ENCODE data around the gene MOB3B. TPM values are rescaled to one million over a fixed set of nuclear protein-coding genes. Genes with fewer than 3 reads are reported as not detected.

MOB3B gene
- total RNA-seq, 2 experiments from 2014 or later = 3.0 to 3.2 TPM

DNA sequence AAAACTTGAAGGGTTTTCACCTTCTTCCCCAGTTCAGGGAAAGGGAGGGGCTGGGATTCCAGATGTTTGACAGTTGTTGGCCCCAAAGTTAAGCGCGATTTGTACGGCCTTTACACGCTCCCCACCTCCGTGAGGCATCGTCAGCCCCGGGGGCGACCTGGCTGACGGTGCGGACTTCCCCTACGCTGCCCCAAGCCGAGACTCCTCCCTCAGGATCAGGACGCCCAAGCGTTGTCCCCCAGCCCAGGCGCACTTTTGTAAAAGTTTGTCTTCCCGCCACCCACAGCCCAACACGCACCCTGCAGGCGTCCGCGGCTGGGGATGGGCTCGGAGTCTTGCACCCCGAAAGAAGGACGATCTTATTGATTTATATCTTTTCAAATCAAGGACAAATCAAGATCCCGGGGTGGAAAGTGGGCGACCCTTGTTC is 713 bp downstream of the MOB3B start:
- peaks cover 17% of the 10 kb centered on the region for H3K4me1 Mint-ChIP-seq (ENCODE audit: low read depth)
- H3K9me3 Mint-ChIP-seq = no peaks in the 10 kb centered on the region
- CTCF ChIA-PET = interaction anchor here (0.6 to 3.4 kb wide), 18 partner anchors 15 to 205 kb away, joined by 3 to 41 read pairs (median 3); no protein-coding TSS in a partner anchor
- peak; percentile 73 for DNase-seq
- peak overlapping the region; percentile 86 for H3K27ac Mint-ChIP-seq
- H3K27me3 Mint-ChIP-seq (ENCODE audit: low read depth) = peaks cover 8% of the 10 kb centered on the region
- intact Hi-C loops (cut with micrococcal nuclease) = loop anchor here (1.0 kb wide), 4 partner anchors 24 to 196 kb away; partner anchors contain the start of gene C9orf72
- peaks cover 1% of the 10 kb centered on the region for H3K36me3 Mint-ChIP-seq (ENCODE audit: low read depth)
- peak overlapping the region; percentile 86 for H3K4me3 Mint-ChIP-seq

DNA sequence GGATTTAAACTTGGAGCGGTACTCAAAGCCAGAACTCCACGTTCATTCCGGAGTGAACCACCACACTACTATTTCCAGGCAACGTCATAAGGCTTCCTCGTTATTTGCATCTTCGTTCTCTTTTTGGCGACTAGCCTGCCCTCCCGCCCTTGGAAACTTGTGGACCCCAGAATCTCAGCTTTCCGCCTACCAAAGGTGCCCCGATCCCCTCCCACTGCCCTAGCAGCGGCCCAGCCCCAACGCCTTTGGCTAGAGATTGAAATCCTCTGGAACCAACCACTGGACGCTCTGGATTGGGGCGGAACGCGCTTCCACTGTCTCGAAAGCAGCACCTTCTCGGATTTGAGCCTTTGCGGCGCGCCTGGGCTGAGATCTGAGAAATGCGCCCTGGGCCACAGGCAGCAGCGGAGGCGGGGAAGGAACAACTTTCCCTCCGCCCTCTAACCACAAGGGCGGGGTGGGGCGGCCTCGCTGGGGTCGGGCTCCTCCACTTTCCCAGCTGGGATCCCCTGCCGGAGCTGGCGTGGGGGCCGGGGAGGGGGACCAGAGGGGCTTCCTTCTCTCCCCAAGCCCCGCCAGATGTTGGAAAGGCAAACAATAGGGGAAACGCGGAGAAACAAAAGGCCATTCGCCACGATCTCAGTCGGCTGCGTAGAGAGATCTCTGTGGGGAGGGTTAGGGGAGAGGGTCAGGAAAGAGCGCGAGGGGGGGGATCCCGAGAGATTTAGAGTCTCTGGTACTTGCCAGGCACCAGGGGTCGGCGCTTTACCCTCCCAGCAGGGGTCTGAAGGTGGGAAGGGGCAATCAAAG is 1.3 kb downstream of the MOB3B start:
- peaks cover 18% of the 10 kb centered on the region for H3K4me1 Mint-ChIP-seq (ENCODE audit: low read depth)
- peak overlapping the region; percentile 86 for H3K4me3 Mint-ChIP-seq
- no peaks in the 10 kb centered on the region for H3K9me3 Mint-ChIP-seq
- H3K27ac Mint-ChIP-seq = peak overlapping the region; percentile 86
- CTCF ChIA-PET = interaction anchor here (0.9 to 3.4 kb wide), 2 partner anchors 190 to 196 kb away, joined by 3 to 41 read pairs; no protein-coding TSS in a partner anchor
- peaks cover 8% of the 10 kb centered on the region for H3K27me3 Mint-ChIP-seq (ENCODE audit: low read depth)
- peak; percentile 70 for DNase-seq
- no peaks in the 10 kb centered on the region for H3K36me3 Mint-ChIP-seq (ENCODE audit: low read depth)
- intact Hi-C loops (cut with micrococcal nuclease) = no loop called here

DNA sequence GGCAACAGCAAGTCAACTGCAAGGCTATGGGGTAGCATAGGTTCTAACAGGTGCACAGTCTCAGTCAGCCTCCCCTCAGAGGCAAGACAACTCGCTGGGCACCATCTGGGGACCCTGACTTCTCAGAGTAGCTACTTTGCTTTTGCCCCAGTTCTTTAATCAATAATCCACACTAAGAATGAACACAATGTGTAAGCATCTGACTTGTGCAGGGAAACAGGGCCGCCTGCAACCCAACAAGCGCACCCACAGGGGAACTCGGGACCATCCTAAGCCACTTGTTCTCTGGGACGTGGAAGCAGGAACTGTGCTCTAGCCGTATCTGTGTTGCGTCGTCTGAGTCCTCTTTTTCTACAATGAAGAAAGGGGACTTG is 1.9 kb downstream of the MOB3B start:
- H3K27me3 Mint-ChIP-seq (ENCODE audit: low read depth) = peaks cover 8% of the 10 kb centered on the region
- no peaks in the 10 kb centered on the region for H3K9me3 Mint-ChIP-seq
- DNase-seq = no peak
- no peak overlapping the region for H3K27ac Mint-ChIP-seq
- peak overlapping the region; percentile 86 for H3K4me3 Mint-ChIP-seq
- H3K36me3 Mint-ChIP-seq (ENCODE audit: low read depth) = no peaks in the 10 kb centered on the region
- peaks cover 18% of the 10 kb centered on the region for H3K4me1 Mint-ChIP-seq (ENCODE audit: low read depth)
- intact Hi-C loops (cut with micrococcal nuclease) = no loop called here
- CTCF ChIA-PET = interaction anchor here (0.7 to 1.3 kb wide), 3 partner anchors 55 to 195 kb away, joined by 3 read pairs; no protein-coding TSS in a partner anchor

DNA sequence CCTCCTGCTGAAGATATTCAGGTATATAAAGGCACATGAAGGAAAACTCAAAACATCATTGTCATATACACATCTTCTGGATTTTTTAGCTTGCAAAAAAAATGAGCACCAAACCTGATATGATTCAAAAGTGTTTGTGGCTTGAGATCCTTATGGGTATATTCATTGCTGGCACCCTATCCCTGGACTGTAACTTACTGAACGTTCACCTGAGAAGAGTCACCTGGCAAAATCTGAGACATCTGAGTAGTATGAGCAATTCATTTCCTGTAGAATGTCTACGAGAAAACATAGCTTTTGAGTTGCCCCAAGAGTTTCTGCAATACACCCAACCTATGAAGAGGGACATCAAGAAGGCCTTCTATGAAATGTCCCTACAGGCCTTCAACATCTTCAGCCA is 5.4 kb downstream of the MOB3B start, which contains the start of gene IFNK:
IFNK (plus strand) TSS at position 55 of the 400 bp plus-strand sequence; CDS start at position 102, 47 bp downstream.
- Mint-ChIP-seq H3K4me3 (no peak within 1 kb of the TSS), H3K27ac (peak within 1 kb of the TSS; percentile 57)
- DNase-seq = no peak

DNA sequence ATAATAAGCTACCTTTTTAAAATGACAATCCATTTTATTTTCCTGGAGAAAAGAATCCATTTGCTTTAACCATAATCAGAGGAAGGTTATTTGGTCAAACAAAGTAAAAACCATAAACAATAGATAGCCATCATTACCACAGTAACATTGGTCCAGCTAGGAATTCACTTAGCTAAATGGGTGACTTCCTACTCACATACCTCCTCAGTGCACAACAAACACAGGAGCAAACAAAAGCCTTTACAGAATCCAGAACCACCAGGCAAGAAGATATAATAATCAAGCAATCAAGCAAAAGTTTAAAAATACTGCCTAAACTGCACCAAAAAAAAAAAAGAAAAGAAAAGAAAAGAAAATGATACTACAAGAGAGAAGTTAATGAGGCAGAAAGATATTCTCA is 6.5 kb downstream of the MOB3B start:
- H3K9me3 Mint-ChIP-seq = no peaks in the 10 kb centered on the region
- no peak for DNase-seq
- CTCF ChIA-PET = no interaction called here
- H3K27ac Mint-ChIP-seq = no peak overlapping the region
- intact Hi-C loops (cut with micrococcal nuclease) = no loop called here
- no peak overlapping the region for H3K4me3 Mint-ChIP-seq
- H3K36me3 Mint-ChIP-seq (ENCODE audit: low read depth) = peaks cover 3% of the 10 kb centered on the region
- peaks cover 7% of the 10 kb centered on the region for H3K27me3 Mint-ChIP-seq (ENCODE audit: low read depth)
- peaks cover 13% of the 10 kb centered on the region for H3K4me1 Mint-ChIP-seq (ENCODE audit: low read depth)

More for the DNA sequence above, 5.4 kb downstream of the MOB3B start, which contains the start of gene IFNK:
- intact Hi-C loops (cut with micrococcal nuclease) = loop anchor here (1.0 kb wide), 4 partner anchors 19 to 157 kb away; no protein-coding TSS in a partner anchor
- H3K36me3 Mint-ChIP-seq (ENCODE audit: low read depth) = peaks cover 2% of the 10 kb centered on the region
- no peaks in the 10 kb centered on the region for H3K9me3 Mint-ChIP-seq
- H3K4me1 Mint-ChIP-seq (ENCODE audit: low read depth) = peaks cover 14% of the 10 kb centered on the region
- CTCF ChIA-PET = no interaction called here
- peaks cover 8% of the 10 kb centered on the region for H3K27me3 Mint-ChIP-seq (ENCODE audit: low read depth)

DNA sequence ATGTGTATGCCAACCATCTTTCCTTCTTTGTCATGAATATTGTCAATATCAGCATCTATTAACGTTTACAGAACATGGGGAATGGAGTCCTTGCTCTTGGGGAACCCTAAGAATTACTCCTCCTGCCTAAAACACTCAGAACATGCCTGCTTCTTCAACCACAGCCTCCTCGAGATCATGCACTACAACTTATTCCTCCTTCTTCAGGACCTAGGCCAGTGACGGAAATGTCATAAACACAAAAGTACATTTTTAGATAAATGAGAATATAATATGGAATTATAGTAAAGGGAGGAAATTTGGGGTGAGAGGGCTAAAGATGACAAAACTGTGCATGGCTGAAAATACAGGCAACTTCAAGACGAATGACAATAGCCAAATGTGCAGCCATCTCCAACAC is 8.6 kb downstream of the MOB3B start:
- H3K36me3 Mint-ChIP-seq (ENCODE audit: low read depth) = peaks cover 5% of the 10 kb centered on the region
- peaks cover 10% of the 10 kb centered on the region for H3K4me1 Mint-ChIP-seq (ENCODE audit: low read depth)
- H3K4me3 Mint-ChIP-seq = no peak overlapping the region
- no peaks in the 10 kb centered on the region for H3K9me3 Mint-ChIP-seq
- H3K27me3 Mint-ChIP-seq (ENCODE audit: low read depth) = no peaks in the 10 kb centered on the region
- intact Hi-C loops (cut with micrococcal nuclease) = no loop called here
- CTCF ChIA-PET = no interaction called here
- no peak for DNase-seq
- H3K27ac Mint-ChIP-seq = no peak overlapping the region

DNA sequence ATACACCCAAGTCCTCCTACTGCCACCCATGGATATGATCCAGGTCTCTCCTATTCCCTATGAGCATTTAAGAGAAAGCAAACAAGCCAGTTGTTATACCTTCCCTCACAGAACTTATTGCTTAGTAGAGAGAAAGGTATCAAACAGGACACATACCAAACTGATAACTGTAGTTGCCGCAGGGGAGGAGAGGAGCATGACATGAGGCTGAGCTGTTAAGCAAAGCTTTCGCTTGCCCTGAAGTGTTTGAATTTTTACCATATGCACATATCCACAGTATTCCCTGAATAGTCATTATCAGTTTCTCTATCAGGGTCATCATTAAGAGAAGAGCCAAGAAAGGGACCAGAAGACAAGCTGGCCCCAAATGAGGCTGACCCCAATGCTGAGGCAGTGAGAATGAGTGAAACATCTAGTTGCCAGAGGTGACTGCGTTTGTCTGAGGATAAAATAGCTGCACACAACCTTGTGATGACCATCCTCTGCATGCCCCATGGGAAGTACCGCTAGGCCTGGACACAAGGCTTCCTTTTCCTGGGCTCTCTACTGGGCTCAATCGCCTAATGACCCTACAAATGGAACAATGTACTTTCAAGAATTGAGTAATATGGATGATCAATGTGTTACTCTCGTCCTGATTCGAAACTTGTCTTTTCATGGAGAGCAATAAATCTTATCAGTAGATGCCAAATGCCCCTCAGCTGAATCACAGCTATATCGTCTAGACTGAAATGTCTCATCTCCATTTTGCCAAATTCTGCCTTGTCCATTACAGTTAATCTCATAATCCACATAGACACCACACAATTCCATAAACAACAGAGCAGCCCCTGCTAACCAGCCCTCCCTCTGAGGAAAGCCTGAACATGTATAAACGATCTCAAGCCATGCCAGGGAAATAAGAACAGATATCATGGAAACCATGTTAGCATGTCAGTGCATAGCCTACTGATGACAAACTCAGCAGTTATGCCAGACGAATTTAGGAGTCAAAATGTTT is 9.8 kb downstream of the MOB3B start:
- peaks cover 8% of the 10 kb centered on the region for H3K4me1 Mint-ChIP-seq (ENCODE audit: low read depth)
- no peak overlapping the region for H3K27ac Mint-ChIP-seq
- H3K4me3 Mint-ChIP-seq = no peak overlapping the region
- intact Hi-C loops (cut with micrococcal nuclease) = no loop called here
- no peaks in the 10 kb centered on the region for H3K9me3 Mint-ChIP-seq
- CTCF ChIA-PET = no interaction called here
- DNase-seq = no peak
- no peaks in the 10 kb centered on the region for H3K27me3 Mint-ChIP-seq (ENCODE audit: low read depth)
- H3K36me3 Mint-ChIP-seq (ENCODE audit: low read depth) = peaks cover 5% of the 10 kb centered on the region

DNA sequence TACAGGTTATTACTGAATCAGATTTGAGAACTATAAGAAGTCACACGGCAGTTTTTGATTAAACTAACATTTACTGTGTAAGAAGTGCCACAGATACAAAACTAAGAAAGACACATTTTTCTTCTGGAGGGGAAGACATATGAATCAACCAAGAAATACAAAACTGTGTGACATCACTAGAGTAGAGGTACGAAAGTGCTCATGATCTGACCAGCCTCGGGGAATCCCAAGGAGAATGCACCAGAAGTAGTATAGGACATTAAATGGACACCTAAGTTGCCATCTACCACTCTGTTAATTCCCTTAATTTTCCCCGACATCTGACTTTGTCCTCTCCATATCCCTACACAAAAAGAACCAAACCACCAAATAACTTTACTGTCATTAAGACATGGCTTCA is 10.8 kb downstream of the MOB3B start:
- no peaks in the 10 kb centered on the region for H3K9me3 Mint-ChIP-seq
- H3K27ac Mint-ChIP-seq = no peak overlapping the region
- peaks cover under 1% of the 10 kb centered on the region for H3K4me1 Mint-ChIP-seq (ENCODE audit: low read depth)
- H3K27me3 Mint-ChIP-seq (ENCODE audit: low read depth) = no peaks in the 10 kb centered on the region
- DNase-seq = no peak
- H3K4me3 Mint-ChIP-seq = no peak overlapping the region
- CTCF ChIA-PET = no interaction called here
- intact Hi-C loops (cut with micrococcal nuclease) = no loop called here
- peaks cover 5% of the 10 kb centered on the region for H3K36me3 Mint-ChIP-seq (ENCODE audit: low read depth)

DNA sequence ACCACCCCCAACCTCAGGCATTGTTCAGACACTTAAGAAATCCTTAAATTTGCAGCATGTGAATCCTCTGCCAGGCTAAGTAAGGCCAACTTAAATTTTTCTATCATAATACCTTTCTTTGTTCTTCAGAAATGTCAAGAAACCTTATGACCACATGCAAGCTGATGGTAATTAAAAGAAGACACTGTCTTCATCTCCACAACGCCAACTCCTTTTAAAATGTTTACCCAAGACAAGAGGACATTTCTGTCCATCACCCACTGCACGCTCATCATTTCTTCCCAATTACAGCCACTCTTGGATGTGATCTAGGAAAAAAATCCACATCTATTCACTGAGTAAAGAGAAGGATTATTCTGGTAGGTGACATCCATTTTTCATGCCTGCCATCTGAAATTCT is 11.6 kb downstream of the MOB3B start:
- Mint-ChIP-seq H3K4me3 (no peak overlapping the region), H3K36me3 (ENCODE audit: low read depth) (peaks cover 5% of the 10 kb centered on the region), H3K4me1 (ENCODE audit: low read depth) (no peaks in the 10 kb centered on the region), H3K9me3 (no peaks in the 10 kb centered on the region), H3K27ac (no peak overlapping the region), H3K27me3 (ENCODE audit: low read depth) (no peaks in the 10 kb centered on the region)
- no peak for DNase-seq
- CTCF ChIA-PET = no interaction called here
- intact Hi-C loops (cut with micrococcal nuclease) = no loop called here

DNA sequence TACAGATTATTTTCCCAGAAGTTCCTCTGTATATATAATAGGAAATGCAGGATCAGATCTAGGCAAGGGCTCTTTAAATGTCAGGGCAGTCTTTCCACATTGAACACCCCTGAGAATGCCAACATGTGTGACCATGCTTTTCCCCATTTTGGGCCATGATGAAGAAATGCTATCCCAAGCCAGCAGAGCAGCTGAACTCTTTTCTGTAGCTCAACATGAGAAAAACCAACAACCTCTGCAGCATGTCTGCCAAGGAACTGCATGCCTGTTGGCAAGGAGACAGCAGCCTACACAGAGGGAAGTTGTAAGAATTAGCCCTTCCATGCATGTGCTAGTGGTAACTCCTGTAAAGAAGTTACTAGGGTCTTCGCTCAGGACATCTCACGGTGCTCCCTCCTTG is 15.1 kb downstream of the MOB3B start:
- no peaks in the 10 kb centered on the region for H3K4me1 Mint-ChIP-seq (ENCODE audit: low read depth)
- no peak overlapping the region for H3K27ac Mint-ChIP-seq
- no peaks in the 10 kb centered on the region for H3K9me3 Mint-ChIP-seq
- peaks cover 3% of the 10 kb centered on the region for H3K36me3 Mint-ChIP-seq (ENCODE audit: low read depth)
- no peaks in the 10 kb centered on the region for H3K27me3 Mint-ChIP-seq (ENCODE audit: low read depth)
- CTCF ChIA-PET = interaction anchor here (1.0 kb wide), 1 partner anchor 15 kb away, joined by 4 read pairs; the partner anchor contains the start of gene MOB3B
- DNase-seq = no peak
- H3K4me3 Mint-ChIP-seq = no peak overlapping the region
- intact Hi-C loops (cut with micrococcal nuclease) = no loop called here

DNA sequence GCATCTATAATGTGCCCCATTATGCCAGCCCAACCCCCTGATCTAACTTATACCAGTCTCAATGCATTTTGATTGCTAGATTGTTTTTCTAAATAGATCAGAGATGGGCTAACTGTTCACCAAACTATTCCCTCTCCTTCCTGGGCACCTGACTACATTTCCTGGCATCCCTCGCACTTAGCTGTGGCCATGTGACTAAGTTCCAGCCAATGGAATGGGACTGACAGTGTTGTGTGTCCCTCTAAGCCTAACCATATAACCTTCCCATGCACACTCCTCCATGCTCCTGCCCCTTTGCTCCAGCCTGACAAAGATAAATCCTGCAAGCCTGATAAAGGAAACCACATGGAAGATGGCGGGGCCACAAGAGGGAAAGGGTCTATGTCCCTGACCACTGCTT is 17.8 kb downstream of the MOB3B start:
- Mint-ChIP-seq H3K27ac (no peak overlapping the region), H3K4me1 (ENCODE audit: low read depth) (peaks cover 5% of the 10 kb centered on the region), H3K4me3 (no peak overlapping the region), H3K9me3 (no peaks in the 10 kb centered on the region), H3K27me3 (ENCODE audit: low read depth) (no peaks in the 10 kb centered on the region), H3K36me3 (ENCODE audit: low read depth) (peaks cover 1% of the 10 kb centered on the region)
- intact Hi-C loops (cut with micrococcal nuclease) = no loop called here
- CTCF ChIA-PET = no interaction called here
- no peak for DNase-seq

DNA sequence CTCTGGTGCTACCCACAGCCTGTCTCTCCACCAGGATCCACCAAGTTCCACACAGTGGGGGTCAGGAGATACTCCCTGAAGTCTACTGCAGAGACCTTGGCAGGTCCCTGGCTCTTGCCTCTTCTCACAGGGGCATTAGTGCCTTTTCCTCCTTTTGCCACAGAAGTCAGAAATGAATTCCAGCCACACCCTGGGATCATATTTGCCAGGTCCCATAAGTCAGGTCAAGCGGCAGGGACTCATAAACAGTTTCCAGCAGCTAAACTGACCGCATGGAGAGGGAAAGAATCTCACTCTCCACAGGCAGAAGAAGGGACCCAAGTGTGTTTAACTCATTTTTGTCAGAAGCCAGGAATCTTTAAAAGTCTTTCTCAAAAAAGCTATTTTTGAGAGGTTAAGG is 18.8 kb downstream of the MOB3B start:
- H3K9me3 Mint-ChIP-seq = no peaks in the 10 kb centered on the region
- H3K27me3 Mint-ChIP-seq (ENCODE audit: low read depth) = no peaks in the 10 kb centered on the region
- H3K36me3 Mint-ChIP-seq (ENCODE audit: low read depth) = peaks cover 1% of the 10 kb centered on the region
- no peak overlapping the region for H3K4me3 Mint-ChIP-seq
- DNase-seq = no peak
- H3K4me1 Mint-ChIP-seq (ENCODE audit: low read depth) = peaks cover 12% of the 10 kb centered on the region
- intact Hi-C loops (cut with micrococcal nuclease) = no loop called here
- CTCF ChIA-PET = no interaction called here
- H3K27ac Mint-ChIP-seq = no peak overlapping the region
